NCI-H226 (cell line): ENCODE measurements around the gene TDP1.
"Not testable (repeated sequence)": the region's sequence is repeated elsewhere in the genome, so short reads cannot be mapped to it uniquely, and the experiment has no call there.

ENCODE experiments used
- DNase-seq: peaks from one replicate; pipeline ENCODE4 v3.0.0-alpha.2; 2015

The TDP1 gene

DNA sequence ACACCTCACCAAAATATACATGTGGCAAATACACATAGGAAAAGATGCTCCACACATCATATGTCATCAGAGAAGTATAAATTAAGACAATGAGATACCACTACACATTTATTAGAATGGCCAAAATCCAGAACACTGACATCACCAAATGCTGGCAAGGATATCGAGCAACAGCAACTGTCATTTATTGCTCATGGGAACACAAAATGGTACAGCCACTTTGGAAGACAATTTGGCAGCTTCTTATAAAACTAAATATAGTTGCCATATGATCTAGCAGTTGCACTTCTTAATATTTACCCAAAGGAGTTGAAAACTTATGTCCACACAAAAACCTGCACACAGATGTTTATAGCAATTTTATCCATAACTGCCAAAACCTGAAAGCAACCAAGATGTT, 99.1 kb downstream of the TDP1 start:
- DNase-seq: no peak

DNA sequence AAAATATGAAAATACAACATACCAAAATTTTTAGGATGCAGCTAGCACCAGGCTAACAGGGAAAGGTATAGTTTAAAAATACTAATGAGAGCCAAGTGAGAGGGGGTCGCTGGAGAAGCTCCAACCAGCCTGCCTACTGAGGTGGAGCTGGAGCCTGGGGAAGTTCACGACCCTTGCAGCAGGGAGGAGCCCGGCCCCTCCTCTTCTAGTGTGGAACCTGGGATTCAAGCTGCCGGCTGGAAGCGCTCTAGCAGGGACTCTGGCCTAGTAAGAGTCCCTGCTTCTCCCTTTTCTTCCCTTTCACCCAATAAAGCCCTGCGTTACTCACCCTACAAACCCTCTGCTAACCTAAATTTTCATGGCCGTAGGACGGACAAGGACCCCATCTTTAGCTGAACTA, 101.1 kb downstream of the TDP1 start:
- no peak for DNase-seq

DNA sequence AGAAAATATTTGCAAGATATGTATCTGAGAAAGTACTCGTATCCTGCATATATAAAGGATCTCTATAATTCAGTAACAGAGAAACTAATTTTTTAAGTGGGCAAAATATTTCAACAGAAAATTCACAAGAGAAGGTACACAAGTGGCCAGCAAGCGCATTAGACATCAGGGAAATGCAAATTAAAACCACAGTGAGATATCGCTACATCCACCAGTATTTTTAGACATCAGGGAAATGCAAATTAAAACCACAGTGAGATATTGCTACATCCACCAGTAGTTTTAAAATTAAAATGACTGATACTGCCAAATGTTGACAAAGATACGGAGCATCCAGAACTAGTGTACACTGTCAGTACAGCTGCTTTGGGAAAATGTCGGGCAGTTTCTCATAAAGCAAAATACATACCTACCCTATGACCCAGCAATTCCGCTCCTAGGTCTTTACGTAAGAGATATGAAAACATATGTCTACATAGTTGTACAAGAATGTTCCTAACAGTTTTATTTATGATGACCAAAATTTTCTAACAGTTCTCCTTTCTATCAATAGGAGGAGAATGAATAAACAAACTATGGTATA, 103.2 kb downstream of the TDP1 start:
- no peak for DNase-seq

DNA sequence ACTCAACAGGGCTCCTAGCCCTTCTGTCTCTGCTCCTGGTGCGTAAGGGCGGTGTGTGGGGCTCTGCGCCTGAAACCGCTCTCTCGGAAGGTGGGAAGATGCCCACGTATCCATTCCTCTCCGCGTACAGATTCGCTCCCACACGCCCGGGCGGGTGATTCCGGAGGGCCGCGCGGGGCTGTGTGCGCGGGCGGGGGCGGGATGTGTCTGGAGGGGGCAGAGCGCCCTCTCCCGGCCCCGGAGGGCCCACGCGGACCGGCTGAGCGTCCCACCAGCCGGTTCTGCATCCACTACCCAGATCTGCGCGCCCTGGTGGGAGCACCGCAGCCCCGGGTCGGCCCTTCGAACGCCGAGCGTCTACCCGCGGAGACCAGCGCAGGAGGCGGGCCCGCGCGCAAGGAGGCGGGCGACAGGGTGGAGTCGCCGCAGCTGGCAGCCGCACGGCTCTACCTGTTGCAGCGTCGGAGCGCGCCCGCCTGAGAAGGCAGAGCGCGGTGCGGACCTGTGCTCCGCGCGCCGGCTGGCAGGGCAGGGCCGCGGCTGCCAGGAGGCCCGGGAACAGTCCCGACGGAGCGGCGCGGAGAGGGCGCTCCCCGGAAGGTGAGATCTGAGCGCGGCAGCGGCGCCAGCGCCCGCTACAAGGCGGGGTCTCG, 104.7 kb downstream of the TDP1 start:
- DNase-seq: peak; percentile 17

DNA sequence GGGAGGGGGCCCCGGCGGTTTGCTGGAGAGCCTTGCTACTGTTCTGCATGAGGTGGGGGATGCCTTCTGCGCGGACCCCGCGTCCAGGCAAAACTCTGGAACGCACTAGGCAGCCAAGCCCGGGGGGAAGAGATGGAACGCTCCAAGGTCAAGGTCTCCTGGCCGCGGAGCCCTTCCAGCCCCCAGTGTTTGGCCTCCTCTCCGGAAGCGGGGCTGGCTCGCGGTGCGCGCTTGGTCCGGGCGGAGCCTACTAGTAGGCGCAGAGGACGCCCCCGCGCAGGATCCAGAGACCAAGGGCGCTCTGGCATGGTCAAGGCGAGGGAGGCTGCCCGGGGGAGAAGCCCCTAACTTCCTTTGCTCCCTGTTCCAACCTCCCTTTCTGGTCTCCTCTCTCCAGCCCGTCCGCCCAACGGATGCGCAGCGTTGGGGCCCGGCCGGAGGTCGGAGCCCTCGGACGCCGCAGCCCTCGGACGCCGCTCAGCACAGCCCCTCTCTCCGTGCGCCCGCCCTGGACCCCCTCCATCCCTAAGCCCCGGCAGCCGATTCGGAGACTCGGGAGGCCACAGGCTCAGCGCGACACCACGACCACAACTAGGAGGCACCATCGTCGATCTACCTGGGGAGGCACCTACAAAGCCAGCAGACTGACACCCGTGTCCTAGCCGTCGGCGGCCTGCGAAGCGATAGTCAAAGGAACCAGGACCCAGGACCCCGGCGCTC, 105.4 kb downstream of the TDP1 start:
- DNase-seq: no peak

DNA sequence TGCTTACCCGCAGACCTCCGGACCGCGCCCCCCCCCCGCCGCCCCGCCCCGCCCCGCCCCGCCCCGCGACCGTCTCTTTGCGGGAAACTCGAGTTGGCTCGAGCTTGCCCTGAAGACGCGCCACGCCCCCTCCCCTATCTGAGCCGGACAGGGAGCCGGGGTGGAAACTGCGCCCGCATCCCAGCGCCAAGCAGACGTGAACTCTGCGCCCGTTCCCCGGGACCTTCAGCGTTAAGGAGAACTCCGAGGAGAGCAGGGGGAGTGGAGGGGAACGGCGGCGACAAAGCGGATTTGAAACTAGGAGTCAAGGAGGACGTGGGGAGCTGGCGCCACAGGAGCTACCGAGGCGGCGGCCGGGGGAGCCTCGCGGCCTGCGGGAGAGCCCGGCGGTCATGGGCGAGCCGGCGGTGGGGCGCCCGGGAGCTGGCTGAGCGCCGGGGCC, 106.0 kb downstream of the TDP1 start, which contains the start of gene KCNK13:
Gene KCNK13 (plus strand): TSS at position 310 of the 442 bp plus-strand sequence. CDS start 212 bp downstream, outside the sequence.
- DNase-seq: no peak

DNA sequence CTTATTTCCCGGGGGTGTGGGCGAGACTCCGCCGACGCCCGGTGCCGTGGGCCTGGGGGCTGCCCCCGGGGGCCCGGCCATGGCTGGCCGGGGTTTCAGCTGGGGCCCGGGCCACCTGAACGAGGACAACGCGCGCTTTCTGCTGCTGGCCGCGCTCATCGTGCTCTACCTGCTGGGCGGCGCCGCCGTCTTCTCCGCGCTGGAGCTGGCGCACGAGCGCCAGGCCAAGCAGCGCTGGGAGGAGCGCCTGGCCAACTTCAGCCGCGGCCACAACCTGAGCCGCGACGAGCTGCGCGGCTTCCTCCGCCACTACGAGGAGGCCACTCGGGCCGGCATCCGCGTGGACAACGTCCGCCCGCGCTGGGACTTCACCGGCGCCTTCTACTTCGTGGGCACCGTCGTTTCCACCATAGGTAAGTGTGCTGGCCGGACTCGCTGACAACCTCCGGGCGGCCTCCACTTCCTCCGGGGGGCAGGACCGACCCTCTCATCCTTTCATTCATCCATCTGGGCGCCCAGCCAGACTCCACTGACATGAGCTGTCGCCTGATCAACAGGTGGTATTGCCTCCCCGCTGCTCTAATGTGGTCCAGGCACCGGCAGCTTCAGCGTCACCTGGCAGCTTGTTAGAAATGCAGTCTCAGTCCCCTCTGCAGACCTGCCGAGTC, 106.5 kb downstream of the TDP1 start:
- no peak for DNase-seq

DNA sequence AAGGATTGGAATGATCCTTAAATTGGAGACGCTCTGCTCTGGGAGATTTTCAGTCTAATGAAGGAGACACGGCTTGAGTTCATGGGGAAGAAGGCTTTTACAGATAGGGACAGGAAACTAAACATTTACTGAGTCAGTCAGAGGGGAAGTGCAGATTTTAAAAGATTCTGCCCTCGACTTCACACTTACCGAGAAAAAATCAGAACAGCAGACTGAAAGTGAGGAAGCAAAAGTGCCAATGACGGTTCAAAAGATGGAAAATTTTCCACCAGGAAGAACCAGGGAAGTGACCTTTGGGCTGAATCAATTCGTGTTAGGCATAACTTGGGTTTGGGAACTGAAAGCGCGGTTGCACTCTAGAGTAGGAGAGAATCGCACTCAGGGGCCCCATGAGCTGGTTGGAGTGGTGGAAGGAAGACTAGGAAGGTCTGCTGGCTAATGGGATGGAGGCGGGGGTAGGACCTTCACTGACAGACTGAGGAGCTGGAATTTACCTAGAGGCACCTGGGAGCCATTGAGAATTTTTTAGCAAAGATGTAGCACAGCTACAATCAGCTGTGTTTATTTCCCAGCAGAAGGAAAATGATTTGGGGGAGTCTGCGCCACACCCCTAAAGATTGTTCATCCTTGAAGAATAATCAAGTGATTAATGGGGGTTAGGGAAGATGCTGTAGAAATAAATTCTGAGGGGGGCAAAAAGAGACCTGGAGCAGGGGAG, 107.3 kb downstream of the TDP1 start:
- DNase-seq: no peak

DNA sequence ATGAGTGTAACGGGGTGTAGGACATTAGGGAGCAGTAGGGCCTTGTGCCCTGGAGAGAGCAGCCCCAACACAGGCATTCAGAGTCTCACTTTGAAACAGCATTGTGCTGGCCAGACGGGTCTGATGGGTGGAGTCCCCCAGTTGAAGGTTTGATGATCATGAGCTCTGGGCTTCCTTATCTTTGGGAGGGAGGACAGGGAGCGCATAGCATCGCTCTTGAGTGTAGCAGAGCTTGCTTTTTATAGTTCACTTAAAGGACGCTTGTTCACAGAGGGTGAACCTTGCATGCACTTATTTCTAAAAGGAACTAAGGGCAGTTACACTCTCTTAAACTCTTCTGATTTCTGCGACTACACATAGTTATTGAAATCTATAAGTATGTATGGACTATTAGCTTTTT, 116.6 kb downstream of the TDP1 start:
- no peak for DNase-seq

DNA sequence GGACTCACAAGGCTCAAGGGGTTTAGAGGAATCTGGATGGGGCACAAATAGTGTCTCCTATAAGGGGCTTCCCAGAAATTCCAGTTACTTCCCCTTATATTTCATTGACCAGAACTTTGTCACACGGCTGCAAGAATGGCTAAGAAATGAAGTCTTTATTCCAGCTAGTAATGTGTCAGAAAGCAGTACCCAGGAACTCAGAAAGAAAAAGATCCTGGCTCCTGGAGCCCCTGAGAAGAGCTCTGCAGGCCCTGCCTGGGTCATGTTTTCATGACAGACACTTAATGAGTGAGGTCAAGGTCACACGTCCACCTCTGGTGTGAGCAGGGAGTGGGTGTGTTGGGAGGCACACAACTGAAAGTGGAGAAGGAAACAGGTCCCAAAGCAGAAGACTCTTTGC, 123.8 kb downstream of the TDP1 start:
- DNase-seq: no peak

DNA sequence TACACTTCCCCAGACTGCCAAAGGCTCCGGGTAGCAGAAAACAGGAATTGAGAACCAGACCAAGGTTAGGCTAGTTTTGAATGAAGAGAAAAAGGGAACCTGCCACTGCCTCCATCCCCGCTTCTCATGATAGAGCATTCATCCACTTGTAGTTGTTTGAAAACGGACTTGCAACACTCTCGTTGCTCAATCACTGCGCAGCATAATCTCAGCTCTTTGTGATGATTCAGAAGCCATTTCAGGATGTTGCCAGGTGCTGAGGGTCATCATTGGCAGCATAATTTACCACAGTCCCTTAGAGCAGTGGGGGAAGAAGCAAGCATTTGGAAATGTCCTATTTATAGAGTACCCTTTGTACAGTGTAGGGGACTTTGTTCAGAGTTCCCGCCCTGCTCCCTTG, 131.7 kb downstream of the TDP1 start:
- peak; percentile 78 for DNase-seq

DNA sequence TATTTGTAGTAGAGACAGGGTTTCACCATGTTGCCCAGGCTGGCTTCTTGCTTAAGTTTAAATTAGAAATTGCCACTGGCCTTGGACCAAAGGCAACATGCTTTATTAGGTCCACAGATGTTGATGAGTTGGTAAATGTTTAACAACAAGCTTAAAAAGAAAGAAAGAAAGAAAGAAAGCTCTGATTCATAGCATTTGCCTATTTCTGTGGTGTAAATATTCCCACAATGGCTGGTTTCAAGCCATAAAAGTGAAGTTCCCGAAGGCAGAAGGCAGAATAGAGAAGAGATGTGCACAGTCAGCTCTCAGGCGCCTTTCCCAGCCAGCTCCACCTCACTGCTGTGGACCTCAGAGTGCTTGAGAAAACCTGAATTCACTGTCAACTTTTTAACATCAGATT, 132.4 kb downstream of the TDP1 start:
- no peak for DNase-seq

DNA sequence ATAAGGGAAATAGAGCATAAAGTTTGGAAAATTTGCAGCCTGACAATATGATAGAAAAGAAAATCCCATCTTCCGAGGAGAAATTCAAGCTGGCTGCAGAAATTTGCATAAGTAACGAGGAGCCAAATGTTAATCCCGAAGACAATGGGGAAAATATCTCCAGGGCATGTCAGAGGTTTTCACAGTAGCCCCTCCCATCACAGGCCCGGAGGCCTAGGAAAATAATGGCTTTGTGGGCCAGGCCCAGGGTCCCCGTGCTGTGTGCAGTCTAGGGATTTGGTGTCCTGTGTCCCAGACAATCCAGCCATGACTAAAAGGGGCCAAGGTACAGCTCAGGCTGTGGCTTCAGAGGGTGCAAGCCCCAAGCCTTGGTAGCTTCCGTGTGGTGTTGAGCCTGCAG, 133.8 kb downstream of the TDP1 start:
- not testable (repeated sequence) for DNase-seq

DNA sequence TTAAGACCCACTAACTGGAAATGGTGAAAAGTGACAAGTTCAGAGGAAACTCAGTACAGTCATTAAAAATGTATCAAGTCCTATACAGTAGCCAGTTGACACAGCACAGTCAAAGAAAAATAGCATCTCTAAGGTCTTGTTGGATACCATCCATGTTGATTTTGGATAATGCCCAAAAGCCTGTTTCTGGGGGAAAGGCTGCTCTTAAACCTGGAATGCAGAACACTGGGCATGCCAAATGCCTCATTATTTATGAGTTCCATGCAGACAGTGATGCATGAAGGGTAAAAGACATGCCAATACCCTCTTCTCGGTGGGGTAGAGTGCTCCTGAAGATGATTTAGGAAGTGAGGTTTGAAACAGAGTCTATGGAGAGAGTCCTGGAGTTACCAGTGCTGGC, 135.7 kb downstream of the TDP1 start:
- DNase-seq: peak; percentile 78

DNA sequence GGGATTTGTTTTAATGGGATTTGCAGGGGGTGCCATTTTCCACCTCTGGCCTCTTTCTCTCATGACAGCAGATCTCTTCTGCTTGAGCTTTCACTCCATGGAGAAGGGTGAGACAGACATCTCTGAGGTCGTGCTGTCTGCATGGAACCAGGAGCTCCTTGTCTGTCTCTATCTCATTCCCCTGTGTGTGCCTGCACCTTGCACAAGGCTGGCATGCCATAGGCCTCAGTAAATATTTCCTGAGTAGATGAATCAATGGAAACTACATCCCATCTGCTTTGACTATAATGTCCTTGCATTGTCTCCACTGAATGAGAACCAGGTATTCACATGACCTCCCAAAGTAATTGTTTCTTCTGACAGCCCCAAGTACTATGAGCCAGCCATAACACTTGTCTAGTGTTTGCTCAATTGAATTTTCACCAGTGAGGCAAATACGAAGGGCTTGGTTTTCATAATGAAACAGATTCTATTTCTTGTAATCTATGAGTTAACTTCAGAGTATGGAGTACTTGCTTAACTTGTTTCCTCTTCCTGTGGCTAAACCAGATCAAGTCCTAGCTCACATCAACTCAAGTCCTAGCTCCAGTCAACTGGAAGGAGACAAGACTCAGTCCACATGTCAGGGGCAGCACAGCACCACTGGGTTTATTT, 138.3 kb downstream of the TDP1 start:
- peak; percentile 38 for DNase-seq
